ENCODE measurements around the gene GSTT2.
"Not testable (repeated sequence)": the region's sequence is repeated elsewhere in the genome, so short reads cannot be mapped to it uniquely, and the experiment has no call there.

The GSTT2 gene

DNA sequence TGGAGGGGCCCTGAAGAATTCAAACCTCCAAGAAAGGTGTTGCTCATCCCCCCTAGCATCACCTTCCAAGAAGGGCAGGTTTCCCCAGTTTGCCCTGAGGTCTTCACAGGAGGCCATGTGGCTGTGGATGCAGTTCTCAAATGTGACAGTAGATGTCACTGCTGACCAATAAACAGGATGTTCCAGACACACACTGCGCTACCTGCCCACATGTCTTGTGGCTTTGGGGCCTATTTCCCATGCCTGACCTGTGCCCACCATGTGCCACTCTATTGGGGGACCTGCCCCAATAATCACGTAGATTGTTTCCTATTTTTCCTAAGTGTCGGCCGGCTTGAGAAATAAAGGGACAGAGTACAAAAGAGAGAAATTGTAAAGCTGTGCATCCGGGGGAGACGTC, 4.5 kb downstream of the GSTT2 start:
- Histone ChIP-seq H3K36me3 (ENCODE audit: control insufficient read depth, insufficient read depth, low read length) (no peaks in the 10 kb centered on the region), H3K27me3 (ENCODE audit: control insufficient read depth, insufficient read depth, low read length) (no peaks in the 10 kb centered on the region), H3K4me3 (ENCODE audit: low read length) (no peak overlapping the region), H3K4me1 (ENCODE audit: control insufficient read depth, insufficient read depth, low read length) (no peaks in the 10 kb centered on the region), H3K9me3 (ENCODE audit: control insufficient read depth, low read length) (no peaks in the 10 kb centered on the region), H3K9ac (ENCODE audit: low read length) (no peak overlapping the region)

DNA sequence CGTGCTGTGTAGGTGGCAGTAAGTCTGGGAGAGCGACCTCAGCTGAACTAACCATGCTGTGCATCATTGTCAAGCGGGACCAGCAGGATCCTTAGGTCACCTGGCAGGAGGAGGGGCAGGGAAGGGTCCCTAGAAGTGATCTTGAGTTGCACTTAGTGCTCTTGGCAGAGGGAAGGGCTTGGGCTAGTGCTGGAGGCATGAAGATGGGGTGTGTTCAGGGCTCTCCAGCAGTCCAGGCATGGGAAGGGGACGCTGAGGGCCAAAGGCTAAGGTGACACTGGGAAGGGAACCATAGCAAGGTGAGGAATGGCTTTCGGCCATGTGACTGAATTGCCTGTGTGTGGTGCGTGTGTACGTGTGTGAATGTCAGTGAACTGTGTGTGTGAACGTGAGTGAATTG, 6.2 kb downstream of the GSTT2 start:
- H3K9me3 ChIP-seq (ENCODE audit: control insufficient read depth, low read length); H3K4me3 ChIP-seq (ENCODE audit: low read length); H3K9ac ChIP-seq (ENCODE audit: low read length); H3K4me1 ChIP-seq (ENCODE audit: control insufficient read depth, insufficient read depth, low read length); H3K36me3 ChIP-seq (ENCODE audit: control insufficient read depth, insufficient read depth, low read length); H3K27me3 ChIP-seq (ENCODE audit: control insufficient read depth, insufficient read depth, low read length): not testable (repeated sequence)

DNA sequence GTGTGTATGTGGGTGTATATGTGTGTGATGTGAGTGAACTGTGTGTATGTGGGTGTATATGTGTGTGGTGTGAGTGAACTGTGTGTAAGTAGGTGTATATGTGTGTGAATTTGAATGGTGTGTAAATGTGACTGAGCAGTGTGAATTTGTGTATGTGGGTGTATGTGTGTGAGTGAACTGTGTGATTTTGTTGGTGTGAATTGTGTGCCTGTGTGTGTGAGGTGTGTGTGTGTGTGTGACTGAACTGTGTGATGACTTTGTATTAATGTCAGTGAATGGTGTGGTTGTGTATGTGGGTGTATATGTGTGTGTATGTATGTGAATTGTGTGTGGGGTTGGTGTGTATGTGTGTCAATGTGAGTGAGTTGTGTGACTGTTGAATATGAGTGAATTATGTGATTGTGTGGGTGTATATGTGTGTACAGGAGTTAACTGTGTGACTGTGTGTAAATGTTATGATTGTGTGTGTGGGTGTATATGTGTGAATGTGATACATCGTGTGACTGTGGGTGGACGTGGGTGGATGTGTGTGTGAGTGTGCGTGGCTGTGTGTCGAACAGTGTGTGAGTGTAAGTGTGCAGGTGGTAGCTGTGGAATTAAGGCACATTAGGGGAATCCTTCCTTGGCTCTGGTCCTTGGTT, 6.7 kb downstream of the GSTT2 start:
- not testable (repeated sequence) for H3K9ac ChIP-seq (ENCODE audit: low read length); H3K27me3 ChIP-seq (ENCODE audit: control insufficient read depth, insufficient read depth, low read length); H3K9me3 ChIP-seq (ENCODE audit: control insufficient read depth, low read length); H3K36me3 ChIP-seq (ENCODE audit: control insufficient read depth, insufficient read depth, low read length); H3K4me3 ChIP-seq (ENCODE audit: low read length); H3K4me1 ChIP-seq (ENCODE audit: control insufficient read depth, insufficient read depth, low read length)

DNA sequence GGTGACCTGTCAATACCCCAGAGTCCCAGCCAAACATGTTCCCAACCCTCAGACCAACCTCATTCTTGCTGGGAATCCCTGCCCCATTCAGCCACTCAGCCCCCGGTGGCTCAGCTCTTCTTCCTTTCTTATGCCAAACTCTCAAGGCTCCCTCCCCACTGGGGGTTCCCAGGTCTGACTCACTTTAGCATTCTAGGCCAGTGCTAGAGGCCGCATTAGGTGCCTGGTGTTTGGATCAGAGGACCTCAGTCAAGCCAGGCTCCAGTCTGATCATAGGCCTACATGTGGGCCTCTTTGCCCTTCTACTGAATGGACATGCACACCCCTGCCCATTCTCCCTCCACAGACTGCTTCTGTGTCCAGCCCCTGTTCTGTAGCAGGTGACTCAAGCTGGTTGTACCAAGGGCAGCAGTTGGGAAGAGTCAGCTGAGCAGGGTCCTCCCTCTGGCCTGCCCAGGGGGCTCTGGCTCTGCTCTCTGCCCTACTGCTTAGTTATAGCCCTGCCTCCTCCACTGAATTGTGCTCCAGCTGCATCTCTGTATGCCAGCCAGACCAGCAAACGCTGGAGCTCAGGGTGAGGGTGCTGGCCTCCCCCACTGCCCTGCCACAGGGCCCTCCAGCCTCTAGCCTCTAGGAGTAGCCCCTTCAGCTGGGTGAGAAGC, 9.8 kb downstream of the GSTT2 start:
- not testable (repeated sequence) for H3K27me3 ChIP-seq (ENCODE audit: control insufficient read depth, insufficient read depth, low read length); H3K9me3 ChIP-seq (ENCODE audit: control insufficient read depth, low read length); H3K4me1 ChIP-seq (ENCODE audit: control insufficient read depth, insufficient read depth, low read length); H3K4me3 ChIP-seq (ENCODE audit: low read length); H3K9ac ChIP-seq (ENCODE audit: low read length); H3K36me3 ChIP-seq (ENCODE audit: control insufficient read depth, insufficient read depth, low read length)

DNA sequence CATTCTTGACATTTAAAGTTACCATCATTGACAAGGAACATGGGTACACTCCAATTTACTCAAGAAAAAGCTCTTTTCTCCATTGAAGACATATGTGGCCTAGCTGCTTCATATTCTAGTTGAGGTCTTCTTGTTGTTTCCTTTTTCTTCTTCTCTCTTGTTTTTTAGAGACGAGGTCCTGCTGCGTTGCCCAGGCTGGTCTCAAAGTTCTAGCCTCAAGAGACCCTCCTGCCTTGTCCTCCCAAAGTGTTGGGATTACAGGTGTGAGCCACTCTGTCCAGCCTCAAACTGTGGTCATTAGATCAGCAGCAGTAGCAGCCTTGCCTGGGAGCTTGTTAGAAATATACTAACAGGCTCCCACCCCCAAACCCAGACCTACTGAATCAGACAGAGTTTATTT, 13.1 kb downstream of the GSTT2 start:
- not testable (repeated sequence) for H3K27me3 ChIP-seq (ENCODE audit: control insufficient read depth, insufficient read depth, low read length); H3K9ac ChIP-seq (ENCODE audit: low read length); H3K4me3 ChIP-seq (ENCODE audit: low read length); H3K9me3 ChIP-seq (ENCODE audit: control insufficient read depth, low read length); H3K36me3 ChIP-seq (ENCODE audit: control insufficient read depth, insufficient read depth, low read length); H3K4me1 ChIP-seq (ENCODE audit: control insufficient read depth, insufficient read depth, low read length)

DNA sequence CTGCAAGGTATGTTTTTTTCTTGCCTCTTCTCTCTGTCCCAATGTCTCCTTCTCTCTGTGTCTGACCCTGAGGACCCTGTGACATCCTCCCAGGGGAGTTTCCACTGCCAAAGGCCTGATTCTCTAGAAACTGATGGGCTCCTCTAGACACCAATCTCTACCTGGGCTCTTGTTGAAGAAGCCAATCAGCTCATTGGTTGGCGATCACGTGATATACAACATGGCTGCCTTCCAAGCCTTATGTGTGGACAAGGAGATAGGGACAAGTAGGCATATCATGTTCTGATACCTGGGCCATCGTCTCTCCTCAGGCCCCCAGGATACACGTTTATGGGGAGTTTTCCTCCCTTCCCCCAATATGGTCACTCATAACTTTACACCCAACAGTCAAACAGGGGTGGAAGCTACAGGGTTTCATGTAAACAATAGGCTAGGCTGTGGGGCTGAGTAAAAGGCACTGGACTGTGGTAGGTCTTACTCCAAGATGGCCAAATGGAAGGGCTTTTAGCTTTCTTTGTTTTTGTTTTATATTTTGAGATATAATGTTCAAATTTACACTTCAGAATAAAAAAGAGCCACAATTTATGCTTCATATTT, 13.7 kb downstream of the GSTT2 start:
- H3K9me3 ChIP-seq (ENCODE audit: control insufficient read depth, low read length); H3K4me3 ChIP-seq (ENCODE audit: low read length); H3K4me1 ChIP-seq (ENCODE audit: control insufficient read depth, insufficient read depth, low read length); H3K36me3 ChIP-seq (ENCODE audit: control insufficient read depth, insufficient read depth, low read length); H3K27me3 ChIP-seq (ENCODE audit: control insufficient read depth, insufficient read depth, low read length); H3K9ac ChIP-seq (ENCODE audit: low read length): not testable (repeated sequence)

DNA sequence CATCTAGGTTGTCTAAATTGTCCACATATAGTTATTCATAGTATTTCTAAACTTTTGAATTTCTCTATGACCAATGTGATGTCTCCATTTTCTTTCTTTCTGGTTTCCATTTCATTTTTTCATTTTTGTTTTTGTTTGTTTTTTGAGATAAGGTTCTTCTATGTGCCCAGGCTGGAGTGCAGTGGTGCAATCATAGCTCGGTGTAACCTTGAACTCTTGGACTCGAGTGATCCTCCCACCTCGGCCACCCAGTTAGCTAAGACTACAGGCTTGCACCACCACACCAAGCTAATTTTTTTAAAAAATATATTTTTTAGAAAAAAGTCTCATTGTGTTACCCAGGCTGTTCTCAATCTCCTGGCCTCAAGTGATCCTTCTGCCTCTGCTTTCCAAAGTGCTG, 17.2 kb downstream of the GSTT2 start:
- Histone ChIP-seq H3K4me3 (ENCODE audit: low read length) (no peak overlapping the region), H3K36me3 (ENCODE audit: control insufficient read depth, insufficient read depth, low read length) (no peaks in the 10 kb centered on the region), H3K9ac (ENCODE audit: low read length) (no peak overlapping the region), H3K4me1 (ENCODE audit: control insufficient read depth, insufficient read depth, low read length) (no peaks in the 10 kb centered on the region), H3K9me3 (ENCODE audit: control insufficient read depth, low read length) (no peaks in the 10 kb centered on the region), H3K27me3 (ENCODE audit: control insufficient read depth, insufficient read depth, low read length) (no peaks in the 10 kb centered on the region)

DNA sequence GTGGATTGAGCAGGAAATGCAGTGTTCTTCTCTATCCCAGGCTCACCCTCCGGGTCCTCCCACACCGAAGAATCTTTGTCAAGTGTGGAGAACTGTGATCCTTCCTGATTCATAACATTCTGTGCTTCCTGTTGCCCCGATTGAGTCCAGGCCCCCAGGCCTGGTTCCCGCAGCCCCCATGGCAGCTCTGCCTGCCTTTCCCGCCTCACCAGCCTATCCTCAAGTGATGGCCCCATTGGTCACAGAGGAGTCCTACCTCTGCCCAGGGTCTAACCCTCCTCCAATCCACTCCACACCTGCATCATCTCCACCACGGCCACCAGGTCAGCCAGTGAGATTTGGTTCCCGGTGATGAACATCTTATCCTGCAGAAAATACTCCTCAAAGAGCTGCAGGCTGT, 19.8 kb downstream of the GSTT2 start:
- H3K4me3 ChIP-seq (ENCODE audit: low read length); H3K27me3 ChIP-seq (ENCODE audit: control insufficient read depth, insufficient read depth, low read length); H3K36me3 ChIP-seq (ENCODE audit: control insufficient read depth, insufficient read depth, low read length); H3K9me3 ChIP-seq (ENCODE audit: control insufficient read depth, low read length); H3K4me1 ChIP-seq (ENCODE audit: control insufficient read depth, insufficient read depth, low read length); H3K9ac ChIP-seq (ENCODE audit: low read length): not testable (repeated sequence)

DNA sequence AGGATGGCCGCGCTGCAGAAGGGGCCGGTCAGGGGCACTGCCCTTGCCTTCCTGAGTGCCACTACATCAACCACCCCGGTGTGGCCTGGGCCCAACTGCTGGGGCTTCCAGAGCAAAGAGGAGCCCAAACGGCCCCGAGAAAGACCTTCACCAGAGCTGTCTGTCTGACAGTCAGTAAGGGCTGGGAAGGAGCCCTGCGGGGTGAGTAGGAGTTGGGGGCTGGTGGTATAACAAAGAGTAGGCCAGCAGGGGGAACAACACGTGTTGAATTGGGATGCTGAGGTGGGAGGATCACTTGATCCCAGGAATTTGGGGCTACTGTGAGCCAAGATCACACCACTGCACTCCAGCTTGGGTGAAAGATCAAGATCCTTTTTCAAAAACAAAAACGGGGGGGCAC, 21.4 kb downstream of the GSTT2 start:
- no peaks in the 10 kb centered on the region for H3K9me3 ChIP-seq (ENCODE audit: control insufficient read depth, low read length)
- H3K27me3 ChIP-seq (ENCODE audit: control insufficient read depth, insufficient read depth, low read length): no peaks in the 10 kb centered on the region
- no peaks in the 10 kb centered on the region for H3K36me3 ChIP-seq (ENCODE audit: control insufficient read depth, insufficient read depth, low read length)
- peaks cover 7% of the 10 kb centered on the region for H3K4me1 ChIP-seq (ENCODE audit: control insufficient read depth, insufficient read depth, low read length)
- no peak overlapping the region for H3K4me3 ChIP-seq (ENCODE audit: low read length)
- no peak overlapping the region for H3K9ac ChIP-seq (ENCODE audit: low read length)

DNA sequence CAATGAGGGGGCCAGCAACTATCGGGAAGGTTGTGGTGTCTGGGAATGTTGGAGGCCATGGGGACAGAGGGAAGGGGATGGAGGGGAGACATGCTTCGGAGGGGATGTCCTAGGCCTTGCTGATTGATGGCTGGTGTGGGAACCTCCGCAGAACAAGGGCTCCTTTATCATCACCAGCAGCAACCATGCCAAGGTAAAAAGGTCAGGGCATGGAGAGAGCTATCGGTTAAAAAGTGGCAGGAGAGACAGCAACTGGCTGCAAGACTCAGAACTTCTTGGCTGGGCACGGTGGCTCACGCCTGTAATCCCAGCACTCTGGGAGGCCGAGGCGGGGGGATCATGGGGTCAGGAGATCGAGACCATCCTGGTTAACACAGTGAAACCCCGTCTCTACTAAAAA, 22.3 kb downstream of the GSTT2 start:
- no peak overlapping the region for H3K9ac ChIP-seq (ENCODE audit: low read length)
- no peak overlapping the region for H3K4me3 ChIP-seq (ENCODE audit: low read length)
- no peaks in the 10 kb centered on the region for H3K9me3 ChIP-seq (ENCODE audit: control insufficient read depth, low read length)
- H3K36me3 ChIP-seq (ENCODE audit: control insufficient read depth, insufficient read depth, low read length): no peaks in the 10 kb centered on the region
- no peaks in the 10 kb centered on the region for H3K27me3 ChIP-seq (ENCODE audit: control insufficient read depth, insufficient read depth, low read length)
- H3K4me1 ChIP-seq (ENCODE audit: control insufficient read depth, insufficient read depth, low read length): peaks cover 10% of the 10 kb centered on the region

DNA sequence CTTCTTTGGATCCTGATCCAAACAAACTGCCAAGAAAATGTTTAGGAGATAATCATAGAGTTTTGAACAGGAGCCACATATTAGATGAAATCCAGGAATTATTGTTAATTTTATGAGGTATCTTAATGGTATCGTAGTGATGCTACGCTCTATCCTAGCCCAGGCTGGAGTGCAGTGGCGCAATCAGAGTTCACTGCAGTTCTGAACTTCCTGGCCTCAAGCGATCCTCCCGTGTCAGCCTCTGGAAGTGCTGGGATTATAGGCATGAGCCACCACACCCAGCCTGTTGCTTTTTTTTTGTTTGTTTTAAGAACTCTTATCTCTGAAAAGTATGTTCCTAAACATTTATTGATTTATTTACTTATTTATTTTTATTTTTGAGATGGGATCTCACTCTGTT, 22.9 kb downstream of the GSTT2 start:
- no peak overlapping the region for H3K4me3 ChIP-seq (ENCODE audit: low read length)
- peaks cover 16% of the 10 kb centered on the region for H3K4me1 ChIP-seq (ENCODE audit: control insufficient read depth, insufficient read depth, low read length)
- no peaks in the 10 kb centered on the region for H3K27me3 ChIP-seq (ENCODE audit: control insufficient read depth, insufficient read depth, low read length)
- H3K9ac ChIP-seq (ENCODE audit: low read length): no peak overlapping the region
- no peaks in the 10 kb centered on the region for H3K36me3 ChIP-seq (ENCODE audit: control insufficient read depth, insufficient read depth, low read length)
- H3K9me3 ChIP-seq (ENCODE audit: control insufficient read depth, low read length): no peaks in the 10 kb centered on the region

DNA sequence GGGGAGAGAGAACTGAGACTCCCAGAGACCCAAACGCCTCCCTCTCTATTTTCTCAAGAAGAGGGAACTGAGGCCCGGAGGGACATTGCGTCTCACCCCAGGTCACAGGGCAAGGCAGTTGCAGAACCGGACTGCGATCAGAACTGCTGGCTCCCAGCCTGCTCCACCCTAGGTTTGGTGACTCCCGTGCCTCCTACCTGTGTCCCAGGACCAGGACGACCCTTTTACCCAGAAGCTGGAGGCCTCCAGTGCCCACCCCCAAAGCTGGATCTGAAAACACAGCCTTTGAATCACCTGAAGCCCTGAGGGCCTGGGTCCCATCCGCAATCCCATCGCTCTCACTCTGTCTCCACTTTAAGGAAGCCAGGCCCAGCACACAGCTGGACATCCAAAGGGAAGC, 24.0 kb downstream of the GSTT2 start:
- H3K4me1 ChIP-seq (ENCODE audit: control insufficient read depth, insufficient read depth, low read length): peaks cover 26% of the 10 kb centered on the region
- no peaks in the 10 kb centered on the region for H3K27me3 ChIP-seq (ENCODE audit: control insufficient read depth, insufficient read depth, low read length)
- no peaks in the 10 kb centered on the region for H3K9me3 ChIP-seq (ENCODE audit: control insufficient read depth, low read length)
- H3K36me3 ChIP-seq (ENCODE audit: control insufficient read depth, insufficient read depth, low read length): no peaks in the 10 kb centered on the region
- H3K4me3 ChIP-seq (ENCODE audit: low read length): no peak overlapping the region
- H3K9ac ChIP-seq (ENCODE audit: low read length): no peak overlapping the region
